IPS-18c (cell line): ENCODE data around the gene KRT7.

Experiments
- H3K4me3 ChIP-seq: 2 replicates; pipeline ENCODE4 v1.7.0; 2013; ENCODE audit warnings: low read depth, mild to moderate bottlenecking, low read length, moderate library complexity; ENCODE audit not compliant: insufficient read depth
- H3K9me3 ChIP-seq: one replicate; pipeline ENCODE4 v1.6.1; 2013; ENCODE audit warnings: mild to moderate bottlenecking, low read length, moderate library complexity; ENCODE audit not compliant: control insufficient read depth, insufficient read depth

KRT7 gene

GRCh38 chr12:52221070-52221781 is 11.8 kb upstream of the KRT7 start:
- H3K4me3 ChIP-seq: no peak overlapping the region

GRCh38 chr12:52221912-52222457 is 11.1 kb upstream of the KRT7 start:
- H3K4me3 ChIP-seq: no peak overlapping the region
- H3K9me3 ChIP-seq: no peaks in the 10 kb centered on the region

More at GRCh38 chr12:52221070-52221781, 11.8 kb upstream of the KRT7 start:
- no peaks in the 10 kb centered on the region for H3K9me3 ChIP-seq

GRCh38 chr12:52222692-52223091 is 10.4 kb upstream of the KRT7 start:
- no peaks in the 10 kb centered on the region for H3K9me3 ChIP-seq
- no peak overlapping the region for H3K4me3 ChIP-seq

GRCh38 chr12:52223406-52224039 is 9.5 kb upstream of the KRT7 start:
- no peaks in the 10 kb centered on the region for H3K9me3 ChIP-seq
- no peak overlapping the region for H3K4me3 ChIP-seq

GRCh38 chr12:52224151-52224550 is 8.9 kb upstream of the KRT7 start:
- Histone ChIP-seq H3K4me3 (no peak overlapping the region), H3K9me3 (no peaks in the 10 kb centered on the region)

- Histone ChIP-seq H3K4me3 (no peak overlapping the region), H3K9me3 (no peaks in the 10 kb centered on the region)
Observed at GRCh38 chr12:52225752-52226151, 7.3 kb upstream of the KRT7 start.

GRCh38 chr12:52226446-52226845 is 6.6 kb upstream of the KRT7 start:
- Histone ChIP-seq H3K4me3 (no peak overlapping the region), H3K9me3 (no peaks in the 10 kb centered on the region)

GRCh38 chr12:52227606-52228166 is 5.4 kb upstream of the KRT7 start:
- H3K9me3 ChIP-seq: no peaks in the 10 kb centered on the region
- no peak overlapping the region for H3K4me3 ChIP-seq

GRCh38 chr12:52228366-52228765 is 4.7 kb upstream of the KRT7 start:
- Histone ChIP-seq H3K4me3 (no peak overlapping the region), H3K9me3 (no peaks in the 10 kb centered on the region)

GRCh38 chr12:52228931-52229330 is 4.1 kb upstream of the KRT7 start:
- Histone ChIP-seq H3K9me3 (no peaks in the 10 kb centered on the region), H3K4me3 (no peak overlapping the region)

- Histone ChIP-seq H3K9me3 (no peaks in the 10 kb centered on the region), H3K4me3 (no peak overlapping the region)
Observed at GRCh38 chr12:52229836-52230343, 3.2 kb upstream of the KRT7 start.

GRCh38 chr12:52230364-52231281 is 2.4 kb upstream of the KRT7 start:
- H3K9me3 ChIP-seq: no peaks in the 10 kb centered on the region
- no peak overlapping the region for H3K4me3 ChIP-seq

- H3K9me3 ChIP-seq: no peaks in the 10 kb centered on the region
- H3K4me3 ChIP-seq: no peak overlapping the region
Observed at GRCh38 chr12:52231305-52232202, 1.5 kb upstream of the KRT7 start.

GRCh38 chr12:52232203-52232673 is 805 bp upstream of the KRT7 start:
- H3K9me3 ChIP-seq: no peaks in the 10 kb centered on the region
- H3K4me3 ChIP-seq: no peak overlapping the region

- Histone ChIP-seq H3K9me3 (no peaks in the 10 kb centered on the region), H3K4me3 (peak overlapping the region; percentile 58)
Observed at GRCh38 chr12:52233462-52234207, 592 bp downstream of the KRT7 start.
